HepG2 (cell line): ENCODE data around the gene KCNAB2. TPM values are rescaled to one million over a fixed set of nuclear protein-coding genes. Genes with fewer than 3 reads are reported as not detected.

Experiments used
- ERF ChIP-seq: IDR thresholded peaks from 2 replicates; pipeline ENCODE4 v1.6.1; 2018; ENCODE audit warnings: missing biosample characterization, missing genetic modification reagents
- HNRNPLL ChIP-seq: fragments of 200-400 bp; formaldehyde crosslinking; IDR thresholded peaks from 2 replicates; pipeline ENCODE4 v1.6.1; 2017; ENCODE audit warnings: mild to moderate bottlenecking, low read depth, low read length; ENCODE audit not compliant: poor library complexity, severe bottlenecking
- JARID2 ChIP-seq: sonication (generic); formaldehyde crosslinking; IDR thresholded peaks from 2 replicates; pipeline ENCODE4 v1.8.1; 2023; ENCODE audit warnings: missing genetic modification reagents, inconsistent platforms; ENCODE audit not compliant: insufficient replicate concordance
- NFYB ChIP-seq: sonication (generic); formaldehyde crosslinking; IDR thresholded peaks from 2 replicates; pipeline ENCODE4 v1.4.0; 2020; ENCODE audit warnings: missing genetic modification reagents
- NR2F6 ChIP-seq, 2 experiments: IDR thresholded peaks; 2 replicates each; pipeline ENCODE4 v1.6.1; 2016; ENCODE audit warnings: antibody characterized with exemption in 1 of 2, mild to moderate bottlenecking in 1 of 2
- SP5 ChIP-seq: IDR thresholded peaks from 2 replicates; pipeline ENCODE4 v1.6.1; 2016; ENCODE audit warnings: low read depth, borderline replicate concordance
- THYN1 ChIP-seq: sonication (generic); formaldehyde crosslinking; IDR thresholded peaks from 2 replicates; pipeline ENCODE4 v1.8.1; 2023; ENCODE audit warnings: low read depth, mild to moderate bottlenecking, moderate library complexity, missing genetic modification reagents, borderline replicate concordance
- ZNF260 ChIP-seq: sonication (generic); formaldehyde crosslinking; IDR thresholded peaks from 2 replicates; pipeline ENCODE4 v1.4.0; 2020; ENCODE audit warnings: missing genetic modification reagents, low read depth, mild to moderate bottlenecking, borderline replicate concordance
- ZNF451 ChIP-seq: sonication (generic); formaldehyde crosslinking; IDR thresholded peaks from 2 replicates; pipeline ENCODE4 v1.5.0; 2020; ENCODE audit warnings: mild to moderate bottlenecking, missing genetic modification reagents
- polyA plus RNA-seq, 8 experiments: library from polyadenylated mRNA; depleted of rRNA in 3 of 8; stranded (reverse) in 7 of 8; unstranded in 1 of 8; fragments of >200 nt; fragmentation: Illumina TruSeq in 4 of 8; extraction: Trizol in 4 of 8; gene quantifications; 2 replicates each; pipeline versions ENCODE4 v1.2.1 to v1.2.3, GENCODE V29; 2011 to 2016; ENCODE audit warnings: low read depth in 4 of 8, missing spikeins in 1 of 8, mixed read lengths in 1 of 8; ENCODE audit not compliant: insufficient read depth in 1 of 8
- total RNA-seq, 5 experiments: library from RNA; depleted of rRNA; stranded (reverse); fragments of >200 nt; fragmentation: Illumina TruSeq; extraction: Trizol; gene quantifications; 2 replicates each; pipeline ENCODE4 v1.2.3, GENCODE V29; 2016; ENCODE audit warnings: low read depth in 1 of 5
- TF ChIP-seq, protein P1 (sequence below): sonication (generic); formaldehyde crosslinking; IDR thresholded peaks from 2 replicates; pipeline ENCODE4 v1.5.1; 2020; ENCODE audit warnings: mild to moderate bottlenecking, missing genetic modification reagents, moderate library complexity
- TF ChIP-seq, protein P2 (sequence below): sonication (generic); formaldehyde crosslinking; IDR thresholded peaks from 2 replicates; pipeline ENCODE4 v1.4.0; 2020; ENCODE audit warnings: missing genetic modification reagents
- TF ChIP-seq, protein P3 (sequence below): sonication (generic); formaldehyde crosslinking; IDR thresholded peaks from 2 replicates; pipeline ENCODE4 v1.4.0; 2020; ENCODE audit warnings: missing genetic modification reagents
- TF ChIP-seq, protein P4 (sequence below): sonication (generic); formaldehyde crosslinking; IDR thresholded peaks from 2 replicates; pipeline ENCODE4 v1.4.0; 2020; ENCODE audit warnings: mild to moderate bottlenecking, missing genetic modification reagents
- TF ChIP-seq, protein P5 (sequence below): sonication (generic); formaldehyde crosslinking; IDR thresholded peaks from 2 replicates; pipeline ENCODE4 v1.4.0; 2020; ENCODE audit warnings: missing genetic modification reagents

Gene KCNAB2
- total and polyA plus RNA-seq, 2 of the 13 experiments (the other 11 are each of a cell fraction or from before 2014, with no cell fraction given): 6.2 to 8.8 TPM

DNA sequence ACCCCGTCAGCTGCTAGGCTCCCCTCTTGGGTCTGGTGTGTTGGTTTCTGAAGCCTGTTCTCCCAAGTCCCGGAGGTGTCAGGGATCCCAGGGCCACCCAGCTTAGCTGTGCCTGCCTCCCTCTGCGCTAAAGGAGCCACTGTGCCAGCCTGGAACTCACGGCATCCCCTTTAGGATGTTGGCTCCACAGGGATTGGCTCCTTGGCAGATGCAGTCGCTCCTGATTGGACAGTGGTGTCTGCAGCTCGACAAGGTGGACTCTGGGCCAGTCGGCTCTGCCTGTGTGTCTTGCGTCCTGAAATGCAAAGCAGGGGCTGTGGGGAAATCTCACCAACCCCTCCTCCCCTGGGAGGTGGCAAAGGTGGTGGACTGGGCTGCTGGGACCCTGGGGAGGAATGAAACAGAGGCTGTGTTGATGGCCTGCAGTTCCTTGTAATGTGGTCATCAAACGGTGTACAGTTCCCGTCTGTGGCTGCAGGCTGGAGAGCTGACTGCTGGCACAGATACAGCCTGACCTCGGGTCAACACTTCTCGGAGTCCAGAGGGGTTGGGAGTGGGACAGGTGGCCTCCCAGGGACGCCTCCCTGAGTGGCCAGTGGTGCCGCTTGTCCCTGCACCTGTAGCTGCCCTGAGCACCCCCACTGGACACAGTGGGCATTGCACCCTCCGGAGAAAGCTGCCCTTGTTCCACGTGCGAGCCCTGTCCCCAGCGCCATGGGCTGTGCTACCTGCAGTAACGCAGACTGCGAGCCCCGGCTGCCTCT lies 11.5 kb upstream of the KCNAB2 start (continued):
- TF ChIP-seq, protein P1, sequence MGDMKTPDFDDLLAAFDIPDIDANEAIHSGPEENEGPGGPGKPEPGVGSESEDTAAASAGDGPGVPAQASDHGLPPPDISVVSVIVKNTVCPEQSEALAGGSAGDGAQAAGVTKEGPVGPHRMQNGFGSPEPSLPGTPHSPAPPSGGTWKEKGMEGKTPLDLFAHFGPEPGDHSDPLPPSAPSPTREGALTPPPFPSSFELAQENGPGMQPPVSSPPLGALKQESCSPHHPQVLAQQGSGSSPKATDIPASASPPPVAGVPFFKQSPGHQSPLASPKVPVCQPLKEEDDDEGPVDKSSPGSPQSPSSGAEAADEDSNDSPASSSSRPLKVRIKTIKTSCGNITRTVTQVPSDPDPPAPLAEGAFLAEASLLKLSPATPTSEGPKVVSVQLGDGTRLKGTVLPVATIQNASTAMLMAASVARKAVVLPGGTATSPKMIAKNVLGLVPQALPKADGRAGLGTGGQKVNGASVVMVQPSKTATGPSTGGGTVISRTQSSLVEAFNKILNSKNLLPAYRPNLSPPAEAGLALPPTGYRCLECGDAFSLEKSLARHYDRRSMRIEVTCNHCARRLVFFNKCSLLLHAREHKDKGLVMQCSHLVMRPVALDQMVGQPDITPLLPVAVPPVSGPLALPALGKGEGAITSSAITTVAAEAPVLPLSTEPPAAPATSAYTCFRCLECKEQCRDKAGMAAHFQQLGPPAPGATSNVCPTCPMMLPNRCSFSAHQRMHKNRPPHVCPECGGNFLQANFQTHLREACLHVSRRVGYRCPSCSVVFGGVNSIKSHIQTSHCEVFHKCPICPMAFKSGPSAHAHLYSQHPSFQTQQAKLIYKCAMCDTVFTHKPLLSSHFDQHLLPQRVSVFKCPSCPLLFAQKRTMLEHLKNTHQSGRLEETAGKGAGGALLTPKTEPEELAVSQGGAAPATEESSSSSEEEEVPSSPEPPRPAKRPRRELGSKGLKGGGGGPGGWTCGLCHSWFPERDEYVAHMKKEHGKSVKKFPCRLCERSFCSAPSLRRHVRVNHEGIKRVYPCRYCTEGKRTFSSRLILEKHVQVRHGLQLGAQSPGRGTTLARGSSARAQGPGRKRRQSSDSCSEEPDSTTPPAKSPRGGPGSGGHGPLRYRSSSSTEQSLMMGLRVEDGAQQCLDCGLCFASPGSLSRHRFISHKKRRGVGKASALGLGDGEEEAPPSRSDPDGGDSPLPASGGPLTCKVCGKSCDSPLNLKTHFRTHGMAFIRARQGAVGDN (CRISPR knock-in tag): peak; percentile 66
- TF ChIP-seq JARID2 (CRISPR knock-in tag) (no peak), HNRNPLL (peak; percentile 45), THYN1 (CRISPR knock-in tag) (no peak), NR2F6 (IDR thresholded peaks at IDR 0.05) (peak; percentile 22; the same call in 1 of the 2 replicates), NR2F6 (CRISPR knock-in tag; IDR thresholded peaks at IDR 0.05) (0 out of 2 replicates have a peak, but pooled peaks have one; percentile 14), ZNF260 (CRISPR knock-in tag) (no peak), NFYB (CRISPR knock-in tag) (peak; percentile 88), ZNF451 (CRISPR knock-in tag) (no peak), SP5 (no peak), ERF (CRISPR knock-in tag) (no peak)
- TF ChIP-seq, protein P2, sequence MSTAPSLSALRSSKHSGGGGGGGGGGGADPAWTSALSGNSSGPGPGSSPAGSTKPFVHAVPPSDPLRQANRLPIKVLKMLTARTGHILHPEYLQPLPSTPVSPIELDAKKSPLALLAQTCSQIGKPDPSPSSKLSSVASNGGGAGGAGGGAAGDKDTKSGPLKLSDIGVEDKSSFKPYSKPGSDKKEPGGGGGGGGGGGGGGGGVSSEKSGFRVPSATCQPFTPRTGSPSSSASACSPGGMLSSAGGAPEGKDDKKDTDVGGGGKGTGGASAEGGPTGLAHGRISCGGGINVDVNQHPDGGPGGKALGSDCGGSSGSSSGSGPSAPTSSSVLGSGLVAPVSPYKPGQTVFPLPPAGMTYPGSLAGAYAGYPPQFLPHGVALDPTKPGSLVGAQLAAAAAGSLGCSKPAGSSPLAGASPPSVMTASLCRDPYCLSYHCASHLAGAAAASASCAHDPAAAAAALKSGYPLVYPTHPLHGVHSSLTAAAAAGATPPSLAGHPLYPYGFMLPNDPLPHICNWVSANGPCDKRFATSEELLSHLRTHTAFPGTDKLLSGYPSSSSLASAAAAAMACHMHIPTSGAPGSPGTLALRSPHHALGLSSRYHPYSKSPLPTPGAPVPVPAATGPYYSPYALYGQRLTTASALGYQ: no peak
- TF ChIP-seq, protein P3, sequence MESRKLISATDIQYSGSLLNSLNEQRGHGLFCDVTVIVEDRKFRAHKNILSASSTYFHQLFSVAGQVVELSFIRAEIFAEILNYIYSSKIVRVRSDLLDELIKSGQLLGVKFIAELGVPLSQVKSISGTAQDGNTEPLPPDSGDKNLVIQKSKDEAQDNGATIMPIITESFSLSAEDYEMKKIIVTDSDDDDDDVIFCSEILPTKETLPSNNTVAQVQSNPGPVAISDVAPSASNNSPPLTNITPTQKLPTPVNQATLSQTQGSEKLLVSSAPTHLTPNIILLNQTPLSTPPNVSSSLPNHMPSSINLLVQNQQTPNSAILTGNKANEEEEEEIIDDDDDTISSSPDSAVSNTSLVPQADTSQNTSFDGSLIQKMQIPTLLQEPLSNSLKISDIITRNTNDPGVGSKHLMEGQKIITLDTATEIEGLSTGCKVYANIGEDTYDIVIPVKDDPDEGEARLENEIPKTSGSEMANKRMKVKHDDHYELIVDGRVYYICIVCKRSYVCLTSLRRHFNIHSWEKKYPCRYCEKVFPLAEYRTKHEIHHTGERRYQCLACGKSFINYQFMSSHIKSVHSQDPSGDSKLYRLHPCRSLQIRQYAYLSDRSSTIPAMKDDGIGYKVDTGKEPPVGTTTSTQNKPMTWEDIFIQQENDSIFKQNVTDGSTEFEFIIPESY (CRISPR knock-in tag): peak; percentile 90
- TF ChIP-seq, protein P4, sequence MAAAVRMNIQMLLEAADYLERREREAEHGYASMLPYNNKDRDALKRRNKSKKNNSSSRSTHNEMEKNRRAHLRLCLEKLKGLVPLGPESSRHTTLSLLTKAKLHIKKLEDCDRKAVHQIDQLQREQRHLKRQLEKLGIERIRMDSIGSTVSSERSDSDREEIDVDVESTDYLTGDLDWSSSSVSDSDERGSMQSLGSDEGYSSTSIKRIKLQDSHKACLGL (CRISPR knock-in tag): 0 out of 2 replicates have a peak, but pooled peaks have one; percentile 42
- TF ChIP-seq, protein P5, sequence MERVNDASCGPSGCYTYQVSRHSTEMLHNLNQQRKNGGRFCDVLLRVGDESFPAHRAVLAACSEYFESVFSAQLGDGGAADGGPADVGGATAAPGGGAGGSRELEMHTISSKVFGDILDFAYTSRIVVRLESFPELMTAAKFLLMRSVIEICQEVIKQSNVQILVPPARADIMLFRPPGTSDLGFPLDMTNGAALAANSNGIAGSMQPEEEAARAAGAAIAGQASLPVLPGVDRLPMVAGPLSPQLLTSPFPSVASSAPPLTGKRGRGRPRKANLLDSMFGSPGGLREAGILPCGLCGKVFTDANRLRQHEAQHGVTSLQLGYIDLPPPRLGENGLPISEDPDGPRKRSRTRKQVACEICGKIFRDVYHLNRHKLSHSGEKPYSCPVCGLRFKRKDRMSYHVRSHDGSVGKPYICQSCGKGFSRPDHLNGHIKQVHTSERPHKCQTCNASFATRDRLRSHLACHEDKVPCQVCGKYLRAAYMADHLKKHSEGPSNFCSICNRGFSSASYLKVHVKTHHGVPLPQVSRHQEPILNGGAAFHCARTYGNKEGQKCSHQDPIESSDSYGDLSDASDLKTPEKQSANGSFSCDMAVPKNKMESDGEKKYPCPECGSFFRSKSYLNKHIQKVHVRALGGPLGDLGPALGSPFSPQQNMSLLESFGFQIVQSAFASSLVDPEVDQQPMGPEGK (CRISPR knock-in tag): peak; percentile 90
